Effector CD4-positive, alpha-beta T cell (primary cell): ENCODE data around the gene CWF19L2.
"Not testable (repeated sequence)": the region's sequence is repeated elsewhere in the genome, so short reads cannot be mapped to it uniquely, and the experiment has no call there.

Experiments used
- DNase-seq: peaks from one replicate; pipeline ENCODE4 v3.0.0-alpha.2; 2020

The CWF19L2 gene

GRCh38 chr11:107430525-107430924 is 27.1 kb downstream of the CWF19L2 start:
- DNase-seq = no peak

GRCh38 chr11:107427569-107428180 is 29.9 kb downstream of the CWF19L2 start:
- no peak for DNase-seq

- DNase-seq = no peak
Measured at GRCh38 chr11:107413352-107413751, 44.3 kb downstream of the CWF19L2 start.

- no peak for DNase-seq
Measured at GRCh38 chr11:107408762-107409211, 48.8 kb downstream of the CWF19L2 start.

GRCh38 chr11:107405260-107405659 is 52.4 kb downstream of the CWF19L2 start:
- no peak for DNase-seq

GRCh38 chr11:107401131-107401530 is 56.5 kb downstream of the CWF19L2 start:
- not testable (repeated sequence) for DNase-seq

GRCh38 chr11:107397357-107397756 is 60.3 kb downstream of the CWF19L2 start:
- DNase-seq = no peak

GRCh38 chr11:107392611-107393010 is 65.0 kb downstream of the CWF19L2 start:
- DNase-seq = no peak

- not testable (repeated sequence) for DNase-seq
Measured at GRCh38 chr11:107390701-107391100, 66.9 kb downstream of the CWF19L2 start.

GRCh38 chr11:107387666-107388065 is 70.0 kb downstream of the CWF19L2 start:
- DNase-seq = no peak

- DNase-seq = no peak
Measured at GRCh38 chr11:107385361-107385981, 72.2 kb downstream of the CWF19L2 start.

- no peak for DNase-seq
Measured at GRCh38 chr11:107384144-107384852, 73.3 kb downstream of the CWF19L2 start.

GRCh38 chr11:107372439-107372838 is 85.2 kb downstream of the CWF19L2 start:
- DNase-seq = no peak

- DNase-seq = no peak
Measured at GRCh38 chr11:107370390-107370789, 87.2 kb downstream of the CWF19L2 start.

GRCh38 chr11:107359701-107360100 is 97.9 kb downstream of the CWF19L2 start:
- DNase-seq = no peak

GRCh38 chr11:107357877-107358276 is 99.7 kb downstream of the CWF19L2 start:
- DNase-seq = no peak

GRCh38 chr11:107354780-107355179 is 102.8 kb downstream of the CWF19L2 start:
- DNase-seq = no peak

- DNase-seq = no peak
Measured at GRCh38 chr11:107337917-107338316, 119.7 kb downstream of the CWF19L2 start.

GRCh38 chr11:107331728-107332127 is 125.9 kb downstream of the CWF19L2 start:
- no peak for DNase-seq

GRCh38 chr11:107329164-107329563 is 128.5 kb downstream of the CWF19L2 start:
- DNase-seq = no peak

- no peak for DNase-seq
Measured at GRCh38 chr11:107316426-107316825, 141.2 kb downstream of the CWF19L2 start.

GRCh38 chr11:107307991-107308390 is 149.6 kb downstream of the CWF19L2 start:
- no peak for DNase-seq

GRCh38 chr11:107301878-107302277 is 155.7 kb downstream of the CWF19L2 start:
- no peak for DNase-seq
